Heart right ventricle (tissue), 16 donors: ENCODE measurements around the gene ANKRD22. TPM values are rescaled to one million over a fixed set of nuclear protein-coding genes. Genes with fewer than 3 reads are reported as not detected.
A peak's percentile ranks its signal among the peaks of the same experiment; 100 is the strongest.

Experiments
- ATAC-seq, 8 donors: fragments of 200-7000 bp; cut with Tn5 transposase; one replicate each; pipeline ENCODE4 v1.9.1; 2020; ENCODE audit warnings: mild to moderate bottlenecking in 8 of 8, moderate library complexity in 8 of 8, moderate number of reproducible peaks in 1 of 8
- DNase-seq, 2 donors: peaks; one replicate each; pipeline ENCODE4 v3.0.0-alpha.2; 2020
- H3K27ac ChIP-seq, 10 donors: fragments of 200-600 bp; sonication (generic) in 2 of 10; one replicate each; pipeline versions ENCODE4 v1.5.0 to v1.8.0; 2020 to 2022; ENCODE audit warnings: mild to moderate bottlenecking in 3 of 10
- H3K27me3 ChIP-seq, 7 donors: fragments of 200-600 bp; one replicate each; pipeline ENCODE4 v1.8.0; 2021 to 2022; ENCODE audit warnings: mild to moderate bottlenecking in 2 of 7
- H3K36me3 ChIP-seq, 9 donors: fragments of 200-600 bp; sonication (generic) in 1 of 9; one replicate each; pipeline versions ENCODE4 v1.5.0 to v1.8.0; 2020 to 2022; ENCODE audit warnings: mild to moderate bottlenecking in 2 of 9
- H3K4me1 ChIP-seq, 9 donors: fragments of 200-600 bp; sonication (generic) in 1 of 9; one replicate each; pipeline versions ENCODE4 v1.5.0 to v1.8.0; 2020 to 2022; ENCODE audit warnings: mild to moderate bottlenecking in 4 of 9
- H3K4me3 ChIP-seq, 10 donors: fragments of 200-600 bp; sonication (generic) in 2 of 10; one replicate each; pipeline versions ENCODE4 v1.5.0 to v1.8.0; 2020 to 2022; ENCODE audit warnings: mild to moderate bottlenecking in 7 of 10, moderate library complexity in 2 of 10
- H3K9me3 ChIP-seq, 11 donors: fragments of 200-600 bp in 10 of 11; sonication (generic) in 2 of 11; one replicate each; pipeline versions ENCODE4 v1.5.0 to v1.8.0; 2013 to 2022; ENCODE audit warnings: mild to moderate bottlenecking in 2 of 11, control low read depth in 1 of 11, moderate library complexity in 1 of 11
- WGBS, 2 donors: extraction: QIAGEN DNeasy Blood & Tissue Kit; methylation state at CpG; one replicate each; pipeline ENCODE4 v1.1.7; 2013; ENCODE audit warnings: inconsistent platforms in 1 of 2; 5-methylcytosine and 5-hydroxymethylcytosine counted together
- intact Hi-C, 10 donors: fragments of 100-400 bp; cut with DNase I; formaldehyde crosslinking; loops; one replicate each; pipeline versions ENCODE4 v1.11.1 to v1.14.2; 2022
- polyA plus RNA-seq, 2 donors: library from polyadenylated mRNA; stranded (reverse); fragments of 200-250 nt; gene quantifications; one replicate each; pipeline ENCODE4 v1.2.3, GENCODE V29; 2013
- total RNA-seq, 10 donors: library from RNA; stranded (reverse); fragmentation: NEBNext Ultra II Directional in 3 of 10; extraction: Animal tissue kit (Norgen Biotek cat#: 25700) in 3 of 10; gene quantifications; one replicate each; pipeline versions ENCODE4 v1.2.1 to v1.2.4, GENCODE V29; 2021 to 2023
- TF ChIP-seq, protein P1 (sequence below), 9 donors: fragments of 200-600 bp; sonication (generic) in 2 of 9; IDR thresholded peaks; one replicate each; pipeline versions ENCODE4 v1.5.0 to v1.8.0; 2021 to 2022; ENCODE audit warnings: antibody characterized with exemption in 9 of 9, mild to moderate bottlenecking in 5 of 9, moderate library complexity in 1 of 9
- donor health status: Arrhythmogenic right ventricular cardiomyopathy.
- donor health status: ischemic (EF 13 %, LVEDD 7.1; RV severe dilation, severe dysfunction).
- donor health status: healthy with polysubstance abuse.
- donor health status: DM: no; HTN: yes; CAD: no.
- donor health status: DM: no; HTN: no; CAD: no.
- donor health status: ischemic (EF 25% LVEDD 6.9; RV normal size, moderate dysfunction).
- donor health status: ischemic (EF 25% LVEDD 5.7; RV mildly dilated, moderate dysfunction).
- donor health status: healthy.
- donor health status: DM: yes; HTN: yes; CAD: no.
- donor health status: Ischemic cardiomyopathy.
- donor health status: ischemic (EF 35%, LVEDD 5.7; RV mildly dilated, moderate dysfunction).
- donor health status: nonischemic (EF 11% LVEDD 7.7; RV severe dilation, severe dysfunction).
- donor health status: DM: yes; HTN: yes; CAD: no.
- donor health status: PGD.
- donor health status: ischemic (EF 29% LVEDD 5.4; RV normal size, mild dysfunction).
- donor health status: nonischemic (EF 23%, LVEDD 6.1; RV moderate dilation, normal function).

Gene ANKRD22
- total and polyA plus RNA-seq, 12 donors: 0.12 to 4.9 (median 0.15) TPM; not detected in 8

DNA sequence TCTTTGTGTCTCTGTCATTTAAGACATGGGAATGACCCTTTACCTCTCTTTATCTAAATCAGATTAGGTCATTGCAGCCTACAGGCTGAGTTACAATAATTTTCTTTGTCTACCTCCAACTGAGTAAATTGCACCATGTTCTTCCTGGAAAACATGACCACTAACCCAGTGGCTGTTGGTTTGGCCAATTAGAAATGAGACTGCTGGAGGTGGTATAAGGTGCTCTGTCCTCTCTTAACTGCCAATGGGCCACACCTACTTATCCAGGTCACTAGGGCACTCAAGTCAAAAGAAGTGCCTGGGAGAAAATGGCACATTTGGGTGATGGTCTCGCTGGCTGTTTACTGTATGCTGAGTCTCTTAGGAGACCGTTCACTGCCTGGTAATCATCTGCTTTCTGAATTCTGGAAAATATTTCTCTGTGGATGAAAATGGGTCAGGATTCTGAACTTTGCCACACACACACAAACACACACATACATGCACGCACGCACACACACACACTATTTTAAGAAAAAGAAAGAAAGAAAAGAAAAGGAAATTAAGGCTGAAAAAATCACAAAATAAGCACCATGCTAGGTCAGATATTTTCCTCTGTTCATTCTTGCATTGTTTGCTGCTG is 44.8 kb upstream of the ANKRD22 start:
- Histone ChIP-seq H3K36me3 (peaks cover 0 to under 1% (median 0%) of the 10 kb centered on the region in 9 donors), H3K4me3 (no peak overlapping the region), H3K27ac (peak overlapping the region in 7 of 10 donors; percentile 20 to 56 (median 49)), H3K9me3 (no peaks in the 10 kb centered on the region), H3K27me3 (no peaks in the 10 kb centered on the region), H3K4me1 (peaks cover 0 to 67% (median 16%) of the 10 kb centered on the region in 9 donors)
- TF ChIP-seq, protein P1, sequence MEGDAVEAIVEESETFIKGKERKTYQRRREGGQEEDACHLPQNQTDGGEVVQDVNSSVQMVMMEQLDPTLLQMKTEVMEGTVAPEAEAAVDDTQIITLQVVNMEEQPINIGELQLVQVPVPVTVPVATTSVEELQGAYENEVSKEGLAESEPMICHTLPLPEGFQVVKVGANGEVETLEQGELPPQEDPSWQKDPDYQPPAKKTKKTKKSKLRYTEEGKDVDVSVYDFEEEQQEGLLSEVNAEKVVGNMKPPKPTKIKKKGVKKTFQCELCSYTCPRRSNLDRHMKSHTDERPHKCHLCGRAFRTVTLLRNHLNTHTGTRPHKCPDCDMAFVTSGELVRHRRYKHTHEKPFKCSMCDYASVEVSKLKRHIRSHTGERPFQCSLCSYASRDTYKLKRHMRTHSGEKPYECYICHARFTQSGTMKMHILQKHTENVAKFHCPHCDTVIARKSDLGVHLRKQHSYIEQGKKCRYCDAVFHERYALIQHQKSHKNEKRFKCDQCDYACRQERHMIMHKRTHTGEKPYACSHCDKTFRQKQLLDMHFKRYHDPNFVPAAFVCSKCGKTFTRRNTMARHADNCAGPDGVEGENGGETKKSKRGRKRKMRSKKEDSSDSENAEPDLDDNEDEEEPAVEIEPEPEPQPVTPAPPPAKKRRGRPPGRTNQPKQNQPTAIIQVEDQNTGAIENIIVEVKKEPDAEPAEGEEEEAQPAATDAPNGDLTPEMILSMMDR (IDR thresholded peaks at IDR 0.05): no peak
- WGBS, 2 donors: 71 to 88% methylated on average over 4 of the region's 4 CpGs
- intact Hi-C loops: no loop called here
- ATAC-seq: peak in 3 of 8 donors; percentile 14 to 50 (median 37)
- no peak for DNase-seq

DNA sequence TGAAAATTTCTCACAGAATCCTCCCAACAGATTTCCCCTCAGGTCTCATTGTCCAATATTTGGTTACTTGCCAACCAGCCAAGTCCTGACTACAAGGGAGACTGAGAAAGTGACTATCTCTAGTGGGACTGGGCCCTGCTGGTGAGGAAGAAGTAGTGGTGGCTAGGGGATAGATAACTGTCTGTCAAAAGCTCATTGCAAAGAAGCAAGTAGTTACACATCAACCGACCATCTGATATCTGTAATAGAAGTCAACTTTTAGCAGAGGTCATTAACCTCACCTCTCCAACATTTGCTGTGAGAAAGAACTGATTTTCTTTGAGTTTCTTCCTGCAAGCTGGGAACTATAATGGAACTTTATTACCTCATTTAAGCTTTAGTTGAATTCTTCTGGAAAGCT is 43.6 kb upstream of the ANKRD22 start:
- no peaks in the 10 kb centered on the region for H3K9me3 ChIP-seq
- H3K4me1 ChIP-seq: peaks cover 0 to 60% (median 16%) of the 10 kb centered on the region in 9 donors
- intact Hi-C loops: no loop called here
- no peaks in the 10 kb centered on the region for H3K27me3 ChIP-seq
- DNase-seq (no peak), ATAC-seq (no peak)
- WGBS, 2 donors: 67 to 74% methylated on average over 1 of the region's 1 CpG
- H3K4me3 ChIP-seq: no peak overlapping the region
- TF ChIP-seq, protein P1 (IDR thresholded peaks at IDR 0.05): no peak
- no peaks in the 10 kb centered on the region for H3K36me3 ChIP-seq
- H3K27ac ChIP-seq: peak overlapping the region in 1 of 10 donors; percentile 1

DNA sequence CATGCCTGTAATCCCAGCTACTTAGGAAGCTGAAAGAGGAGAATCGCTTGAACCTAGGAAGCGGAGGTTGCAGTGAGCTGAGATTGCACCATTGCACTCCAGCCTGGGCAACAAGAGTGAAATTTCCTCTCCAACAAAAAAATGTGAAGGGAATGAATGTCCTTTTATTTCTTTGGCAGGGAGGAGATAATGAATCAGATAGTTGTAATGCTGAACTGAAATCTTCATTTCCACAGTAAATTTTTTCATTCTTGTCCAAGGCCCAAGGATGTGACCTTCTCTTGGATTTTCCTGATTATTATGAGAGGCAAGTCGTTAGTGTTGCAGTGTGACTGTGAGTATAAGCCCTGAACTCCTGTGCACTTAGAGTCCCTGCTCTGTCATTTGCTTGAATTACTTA is 42.0 kb upstream of the ANKRD22 start:
- Histone ChIP-seq H3K36me3 (no peaks in the 10 kb centered on the region), H3K9me3 (no peaks in the 10 kb centered on the region), H3K27me3 (no peaks in the 10 kb centered on the region), H3K27ac (peak overlapping the region in 3 of 10 donors; percentile 10 to 22 (median 19)), H3K4me3 (no peak overlapping the region), H3K4me1 (peaks cover 0 to 72% (median 16%) of the 10 kb centered on the region in 9 donors)
- TF ChIP-seq, protein P1 (IDR thresholded peaks at IDR 0.05): no peak
- DNase-seq: no peak
- peak in 1 of 8 donors; percentile 71 for ATAC-seq
- intact Hi-C loops: no loop called here
- 74% methylated on average over 3 of the region's 3 CpGs for WGBS, 2 donors

DNA sequence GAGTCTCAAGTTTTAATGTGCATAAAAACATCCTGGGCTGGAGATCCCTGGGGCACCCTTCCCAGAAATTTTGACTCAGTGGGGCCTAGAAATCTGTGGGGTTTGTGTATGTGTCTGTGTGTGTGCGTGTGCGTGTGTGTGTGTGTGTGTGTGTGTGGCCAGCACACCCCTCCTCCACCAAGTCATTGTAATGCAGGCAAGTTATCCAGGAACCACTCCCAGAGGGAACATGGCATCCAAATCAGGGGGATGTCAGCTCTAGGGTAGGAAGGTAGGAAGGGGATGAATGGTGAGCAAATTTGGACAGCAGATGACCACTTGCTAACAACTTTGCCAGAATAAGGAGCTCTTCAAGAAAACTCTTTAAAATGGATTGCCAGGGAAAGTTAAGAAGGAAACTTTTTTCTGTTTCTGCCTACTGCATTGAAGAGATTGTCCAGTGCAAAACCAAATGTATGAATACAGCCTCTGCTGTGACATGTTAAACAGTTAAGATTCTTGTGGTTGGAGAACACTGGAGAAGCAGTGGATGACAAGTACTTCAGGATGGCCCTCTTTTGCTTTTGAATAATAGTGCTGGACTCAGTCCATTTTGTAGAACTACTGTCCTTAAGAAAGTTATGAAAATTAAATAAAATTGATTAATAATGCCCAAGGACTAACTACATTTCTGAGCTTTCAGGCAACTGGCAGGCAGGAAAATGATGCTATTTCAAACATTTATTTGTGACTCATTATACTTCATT is 40.8 kb upstream of the ANKRD22 start:
- DNase-seq: no peak
- Histone ChIP-seq H3K9me3 (no peaks in the 10 kb centered on the region), H3K4me3 (no peak overlapping the region), H3K27ac (no peak overlapping the region), H3K36me3 (no peaks in the 10 kb centered on the region), H3K4me1 (peaks cover 0 to 68% (median 13%) of the 10 kb centered on the region in 9 donors), H3K27me3 (no peaks in the 10 kb centered on the region)
- intact Hi-C loops: no loop called here
- WGBS, 2 donors: 65 to 80% methylated on average over 2 of the region's 2 CpGs
- no peak for ATAC-seq
- TF ChIP-seq, protein P1 (IDR thresholded peaks at IDR 0.05): no peak
